Common myeloid progenitor, CD34-positive (primary cell): ENCODE data around the gene FHAD1.

Experiments
- CTCF ChIA-PET: fragments of 350-600 bp; sonication (Branson Sonifier 250); formaldehyde crosslinking; loops from one replicate; lab custom pipeline; 2021; ENCODE audit warnings: antibody characterized with exemption; lab: Charles Lee
- POLR2A ChIA-PET: fragments of 350-600 bp; sonication (Branson Sonifier 250); formaldehyde crosslinking; loops from one replicate; lab custom pipeline; 2021; ENCODE audit warnings: antibody characterized with exemption; lab: Charles Lee
- DNase-seq, 3 donors: peaks; one replicate each; pipeline versions ENCODE4 v3.0.0 to v3.0.0-alpha.2; 2013
- H3K27ac ChIP-seq, 2 experiments: 1 replicate in 1 of 2; 2 replicates in 1 of 2; pipeline ENCODE4 v1.7.0; 2013; ENCODE audit warnings: inconsistent platforms in 2 of 2, low read length in 2 of 2, mild to moderate bottlenecking in 2 of 2, low read depth in 1 of 2, moderate library complexity in 1 of 2; ENCODE audit not compliant: severe bottlenecking in 2 of 2, insufficient read depth in 1 of 2, poor library complexity in 1 of 2
- H3K27me3 ChIP-seq, 5 experiments: replicated peaks in 2 of 5; 1 replicate in 3 of 5; 2 replicates in 2 of 5; pipeline versions ENCODE4 v1.6.1 to v1.7.0; 2013; ENCODE audit warnings: low read length in 4 of 5, mild to moderate bottlenecking in 2 of 5, moderate library complexity in 2 of 5, inconsistent platforms in 1 of 5; ENCODE audit not compliant: insufficient read depth in 5 of 5, control insufficient read depth in 4 of 5
- H3K36me3 ChIP-seq, 4 experiments: 1 replicate in 2 of 4; 2 replicates in 2 of 4; pipeline versions ENCODE4 v1.6.1 to v1.7.0; 2013; ENCODE audit warnings: low read length in 3 of 4, control low read depth in 1 of 4, mild to moderate bottlenecking in 1 of 4; ENCODE audit not compliant: control insufficient read depth in 4 of 4, insufficient read depth in 4 of 4
- H3K4me1 ChIP-seq, 4 experiments: 1 replicate in 3 of 4; 2 replicates in 1 of 4; pipeline versions ENCODE4 v1.6.1 to v1.7.1; 2013; ENCODE audit warnings: low read length in 3 of 4, mild to moderate bottlenecking in 3 of 4, control low read depth in 1 of 4, inconsistent platforms in 1 of 4, moderate library complexity in 1 of 4; ENCODE audit not compliant: control insufficient read depth in 4 of 4, insufficient read depth in 4 of 4; ENCODE audit errors: control extremely low read depth in 1 of 4
- H3K4me3 ChIP-seq, 7 experiments: 1 replicate in 4 of 7; 2 replicates in 3 of 7; pipeline versions ENCODE4 v1.5.1 to v1.7.0; 2013; ENCODE audit warnings: mild to moderate bottlenecking in 7 of 7, low read length in 6 of 7, moderate library complexity in 6 of 7, inconsistent platforms in 2 of 7, low read depth in 2 of 7, control low read depth in 1 of 7; ENCODE audit not compliant: insufficient read depth in 4 of 7, control insufficient read depth in 1 of 7; ENCODE audit errors: extremely low read depth in 1 of 7
- H3K9me3 ChIP-seq, 5 experiments: 1 replicate in 4 of 5; 2 replicates in 1 of 5; pipeline versions ENCODE4 v1.6.1 to v1.7.1; 2013; ENCODE audit warnings: low read length in 4 of 5, mild to moderate bottlenecking in 2 of 5, inconsistent platforms in 1 of 5, low read depth in 1 of 5, moderate library complexity in 1 of 5; ENCODE audit not compliant: control insufficient read depth in 4 of 5, insufficient read depth in 2 of 5; ENCODE audit errors: control extremely low read depth in 1 of 5
- WGBS: methylation state at CpG from one replicate; pipeline ENCODE4 v1.1.5; 2013; ENCODE audit not compliant: insufficient coverage; 5-methylcytosine and 5-hydroxymethylcytosine counted together

Gene FHAD1

GRCh38 chr1:15212216-15212953, 34.6 kb upstream of the FHAD1 start:
- DNase-seq = no peak
- CTCF ChIA-PET = interaction anchor here (0.9 to 2.0 kb wide), 2 partner anchors 8 to 61 kb away, joined by 3 to 6 read pairs; no protein-coding TSS in a partner anchor
- Histone ChIP-seq H3K4me3 (no peak overlapping the region), H3K9me3 (no peaks in the 10 kb centered on the region), H3K27ac (no peak overlapping the region), H3K36me3 (peaks cover 0 to 2% (median 0%) of the 10 kb centered on the region in 4 experiments), H3K27me3 (no peaks in the 10 kb centered on the region), H3K4me1 (peaks cover 0 to 4% (median 1%) of the 10 kb centered on the region in 4 experiments)
- POLR2A ChIA-PET = no interaction called here
- 93% methylated on average over 16 of the region's 17 CpGs for WGBS

- H3K4me3 ChIP-seq = no peak overlapping the region
- no peak overlapping the region for H3K27ac ChIP-seq
- ChIA-PET CTCF (interaction anchor here (1.6 kb wide), 1 partner anchor 91 kb away, joined by 3 read pairs; no protein-coding TSS in a partner anchor), POLR2A (no interaction called here)
- DNase-seq = no peak
- no peaks in the 10 kb centered on the region for H3K27me3 ChIP-seq
- H3K4me1 ChIP-seq = peaks cover 0 to 4% (median 1%) of the 10 kb centered on the region in 4 experiments
- H3K36me3 ChIP-seq = peaks cover 0 to 2% (median 0%) of the 10 kb centered on the region in 4 experiments
- 100% methylated on average over 3 of the region's 3 CpGs for WGBS
- no peaks in the 10 kb centered on the region for H3K9me3 ChIP-seq
These were observed 34.1 kb upstream of the FHAD1 start for GRCh38 chr1:15212954-15213291.

- Histone ChIP-seq H3K27me3 (no peaks in the 10 kb centered on the region), H3K4me3 (no peak overlapping the region), H3K36me3 (peaks cover 0 to 2% (median 0%) of the 10 kb centered on the region in 4 experiments), H3K9me3 (no peaks in the 10 kb centered on the region), H3K4me1 (peaks cover 0 to 9% (median 1%) of the 10 kb centered on the region in 4 experiments), H3K27ac (no peak overlapping the region)
- CTCF ChIA-PET = interaction anchor here (1.2 to 1.6 kb wide), 2 partner anchors 11 to 91 kb away, joined by 3 read pairs; no protein-coding TSS in a partner anchor
- POLR2A ChIA-PET = interaction anchor here (0.7 kb wide), 1 partner anchor 9 kb away, joined by 8 read pairs; no protein-coding TSS in a partner anchor
- 84% methylated on average over 5 of the region's 7 CpGs for WGBS
- DNase-seq = no peak
These were observed 33.6 kb upstream of the FHAD1 start for GRCh38 chr1:15213341-15213821.

GRCh38 chr1:15214527-15214926, 32.5 kb upstream of the FHAD1 start:
- H3K36me3 ChIP-seq = peaks cover 0 to 7% (median 0%) of the 10 kb centered on the region in 4 experiments
- peaks cover 0 to 10% (median 0%) of the 10 kb centered on the region in 4 experiments for H3K4me1 ChIP-seq
- H3K4me3 ChIP-seq = no peak overlapping the region
- ChIA-PET POLR2A (interaction anchor here (0.6 kb wide), 1 partner anchor 102 kb away, joined by 4 read pairs; no protein-coding TSS in a partner anchor), CTCF (interaction anchor here (1.2 to 1.6 kb wide), 2 partner anchors 10 to 90 kb away, joined by 3 read pairs; no protein-coding TSS in a partner anchor)
- 98% methylated on average over 18 of the region's 19 CpGs for WGBS
- H3K27me3 ChIP-seq = no peaks in the 10 kb centered on the region
- H3K27ac ChIP-seq = no peak overlapping the region
- H3K9me3 ChIP-seq = peaks cover 0 to 5% (median 0%) of the 10 kb centered on the region in 5 experiments
- no peak for DNase-seq

- ChIA-PET POLR2A (interaction anchor here (0.6 kb wide), 1 partner anchor 103 kb away, joined by 4 read pairs; no protein-coding TSS in a partner anchor), CTCF (no interaction called here)
- Histone ChIP-seq H3K9me3 (peaks cover 0 to 5% (median 0%) of the 10 kb centered on the region in 5 experiments), H3K36me3 (peaks cover 0 to 10% (median 0%) of the 10 kb centered on the region in 4 experiments), H3K4me3 (no peak overlapping the region), H3K4me1 (peaks cover 0 to 10% (median 0%) of the 10 kb centered on the region in 4 experiments), H3K27ac (no peak overlapping the region), H3K27me3 (no peaks in the 10 kb centered on the region)
- DNase-seq = no peak
- 96% methylated on average over 21 of the region's 23 CpGs for WGBS
These were observed 31.9 kb upstream of the FHAD1 start for GRCh38 chr1:15215116-15215515.

GRCh38 chr1:15217654-15218053, 29.4 kb upstream of the FHAD1 start:
- ChIA-PET CTCF (interaction anchor here (1.3 kb wide), 1 partner anchor 54 kb away, joined by 5 read pairs; no protein-coding TSS in a partner anchor), POLR2A (no interaction called here)
- H3K4me1 ChIP-seq = peaks cover 0 to 10% (median 0%) of the 10 kb centered on the region in 4 experiments
- H3K4me3 ChIP-seq = no peak overlapping the region
- no peak for DNase-seq
- no peaks in the 10 kb centered on the region for H3K27me3 ChIP-seq
- no CpG with 5 or more reads among the region's 1 CpG for WGBS
- H3K36me3 ChIP-seq = peaks cover 0 to 10% (median under 1%) of the 10 kb centered on the region in 4 experiments
- no peak overlapping the region for H3K27ac ChIP-seq
- peaks cover 0 to 5% (median 0%) of the 10 kb centered on the region in 5 experiments for H3K9me3 ChIP-seq
